ENCODE measurements around the gene RAB24.

GRCh38 chr5:177265395-177265794, 38.1 kb downstream of the RAB24 start:
- TF ChIP-seq BHLHE40 (IDR thresholded peaks at IDR 0.05; ENCODE audit: borderline replicate concordance) (no peak), FOXM1 (IDR thresholded peaks at IDR 0.05; ENCODE audit: borderline replicate concordance) (no peak), SUZ12 (IDR thresholded peaks at IDR 0.05) (no peak), L3MBTL2 (conservative IDR thresholded peaks at IDR 0.05) (no peak), NFRKB (IDR thresholded peaks at IDR 0.05) (no peak), PKNOX1 (IDR thresholded peaks at IDR 0.05) (no peak)

All from HEK293T (cell line).